Trophoblast cell (in vitro differentiated cells and primary cell): ENCODE measurements around the gene LHX5.
A peak's percentile ranks its signal among the peaks of the same experiment; 100 is the strongest.

Source experiments
- DNase-seq, 2 donors: peaks; one replicate each; pipeline ENCODE4 v3.0.0-alpha.2; 2016
- H2AFZ ChIP-seq: 2 replicates; pipeline ENCODE4 v1.6.1; 2013; ENCODE audit warnings: low read length, moderate library complexity, mild to moderate bottlenecking; ENCODE audit not compliant: insufficient read depth, poor library complexity
- H2AK5ac ChIP-seq: 2 replicates; pipeline ENCODE4 v1.6.1; 2013; ENCODE audit warnings: mild to moderate bottlenecking, low read length
- H2BK120ac ChIP-seq: 2 replicates; pipeline ENCODE4 v1.6.1; 2013; ENCODE audit warnings: low read length, mild to moderate bottlenecking, moderate library complexity; ENCODE audit not compliant: insufficient read depth, poor library complexity
- H2BK12ac ChIP-seq: 2 replicates; pipeline ENCODE4 v1.6.1; 2013; ENCODE audit warnings: mild to moderate bottlenecking, low read length, moderate library complexity
- H2BK5ac ChIP-seq: 2 replicates; pipeline ENCODE4 v1.6.1; 2013; ENCODE audit warnings: low read length, low read depth, moderate library complexity, mild to moderate bottlenecking; ENCODE audit not compliant: poor library complexity
- H3K14ac ChIP-seq: 2 replicates; pipeline ENCODE4 v1.6.1; 2013; ENCODE audit warnings: mild to moderate bottlenecking, low read length
- H3K18ac ChIP-seq: 2 replicates; pipeline ENCODE4 v1.6.1; 2013; ENCODE audit warnings: mild to moderate bottlenecking, low read length
- H3K23ac ChIP-seq: 2 replicates; pipeline ENCODE4 v1.6.1; 2013; ENCODE audit warnings: low read length
- H3K27ac ChIP-seq: 2 replicates; pipeline ENCODE4 v1.5.1; 2013; ENCODE audit warnings: low read depth, mild to moderate bottlenecking, inconsistent platforms, low read length, moderate library complexity
- H3K27me3 ChIP-seq: 2 replicates; pipeline ENCODE4 v1.6.1; 2013; ENCODE audit warnings: inconsistent platforms, mild to moderate bottlenecking, low read length, moderate library complexity; ENCODE audit not compliant: insufficient read depth
- H3K36me3 ChIP-seq, 2 experiments: 1 replicate in 1 of 2; 2 replicates in 1 of 2; pipeline ENCODE4 v1.6.1; 2013; ENCODE audit warnings: low read length in 2 of 2, mild to moderate bottlenecking in 2 of 2, moderate library complexity in 1 of 2; ENCODE audit not compliant: insufficient read depth in 2 of 2, control insufficient read depth in 1 of 2
- H3K4ac ChIP-seq: 2 replicates; pipeline ENCODE4 v1.6.1; 2013; ENCODE audit warnings: low read depth, mild to moderate bottlenecking, low read length, moderate library complexity
- H3K4me1 ChIP-seq, 2 experiments: 1 replicate in 1 of 2; 2 replicates in 1 of 2; pipeline ENCODE4 v1.6.1; 2013; ENCODE audit warnings: low read length in 2 of 2, mild to moderate bottlenecking in 2 of 2, moderate library complexity in 1 of 2; ENCODE audit not compliant: insufficient read depth in 2 of 2, control insufficient read depth in 1 of 2
- H3K4me2 ChIP-seq: 2 replicates; pipeline ENCODE4 v1.6.1; 2013; ENCODE audit warnings: inconsistent platforms, mild to moderate bottlenecking, low read length, moderate library complexity
- H3K4me3 ChIP-seq: 2 replicates; pipeline ENCODE4 v1.5.1; 2013; ENCODE audit warnings: mild to moderate bottlenecking, low read depth, low read length, inconsistent platforms
- H3K79me1 ChIP-seq: one replicate; pipeline ENCODE4 v1.6.1; 2013; ENCODE audit warnings: low read length
- H3K79me2 ChIP-seq: 2 replicates; pipeline ENCODE4 v1.6.1; 2013; ENCODE audit warnings: low read length, mild to moderate bottlenecking; ENCODE audit not compliant: control insufficient read depth, insufficient read depth, poor library complexity
- H3K9ac ChIP-seq: 2 replicates; pipeline ENCODE4 v1.6.1; 2013; ENCODE audit warnings: mild to moderate bottlenecking, low read length
- H3K9me3 ChIP-seq: 2 replicates; pipeline ENCODE4 v1.6.1; 2013; ENCODE audit warnings: low read depth, mild to moderate bottlenecking, control low read depth, inconsistent platforms, low read length; ENCODE audit not compliant: insufficient read depth
- H4K12ac ChIP-seq: 2 replicates; pipeline ENCODE4 v1.6.1; 2013; ENCODE audit warnings: low read depth, mild to moderate bottlenecking, low read length, moderate library complexity
- H4K8ac ChIP-seq: 2 replicates; pipeline ENCODE4 v1.6.1; 2013; ENCODE audit warnings: low read depth, mild to moderate bottlenecking, low read length, moderate library complexity
- H4K91ac ChIP-seq: one replicate; pipeline ENCODE4 v1.6.1; 2013; ENCODE audit warnings: low read depth, mild to moderate bottlenecking, low read length, moderate library complexity
- WGBS: extraction: QIAGEN DNeasy Blood & Tissue Kit; methylation state at CpG from one replicate; pipeline ENCODE4 v1.1.7; 2013; ENCODE audit warnings: missing lambda C conversion rate; ENCODE audit not compliant: insufficient read length, insufficient coverage; ENCODE audit errors: extremely low coverage; 5-methylcytosine and 5-hydroxymethylcytosine counted together

The LHX5 gene

DNA sequence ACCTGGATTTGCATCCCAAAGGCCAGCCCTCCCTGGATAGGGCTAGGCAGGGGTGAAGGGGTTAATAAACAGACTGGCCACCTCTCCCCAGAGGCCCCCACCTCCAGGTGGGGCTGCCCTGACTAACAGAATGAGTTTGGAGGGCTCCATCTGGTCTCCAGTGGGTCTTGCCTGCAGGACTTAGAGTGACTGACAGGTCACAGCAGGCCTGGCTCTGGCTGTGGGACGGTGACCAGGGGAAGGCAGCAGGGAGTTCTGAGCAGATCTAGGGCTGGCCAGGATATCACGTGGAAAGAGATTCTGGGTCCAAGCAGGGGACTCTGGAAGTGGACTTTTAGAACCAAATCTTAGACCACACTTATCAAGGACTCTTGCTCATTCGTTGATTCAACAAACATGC is 40.9 kb upstream of the LHX5 start:
- no peak overlapping the region for H3K27ac ChIP-seq
- no peak overlapping the region for H3K9ac ChIP-seq
- peaks cover 16% of the 10 kb centered on the region for H3K27me3 ChIP-seq
- no peak overlapping the region for H3K4me3 ChIP-seq
- H3K4me2 ChIP-seq = no peak overlapping the region
- H2AK5ac ChIP-seq = no peak overlapping the region
- no peak overlapping the region for H2BK120ac ChIP-seq
- no peak overlapping the region for H4K12ac ChIP-seq
- H4K8ac ChIP-seq = no peak overlapping the region
- no peak overlapping the region for H3K18ac ChIP-seq
- WGBS = no CpG with 5 or more reads among the region's 3 CpGs
- no peak overlapping the region for H2AFZ ChIP-seq
- DNase-seq = no peak
- H3K23ac ChIP-seq = no peak overlapping the region
- no peaks in the 10 kb centered on the region for H3K79me1 ChIP-seq
- no peak overlapping the region for H3K14ac ChIP-seq
- no peak overlapping the region for H4K91ac ChIP-seq
- no peaks in the 10 kb centered on the region for H3K36me3 ChIP-seq
- H3K4me1 ChIP-seq = peaks cover 0 to 2% of the 10 kb centered on the region in 2 experiments
- H2BK12ac ChIP-seq = no peak overlapping the region
- H3K4ac ChIP-seq = no peak overlapping the region
- H3K79me2 ChIP-seq = no peaks in the 10 kb centered on the region
- H2BK5ac ChIP-seq = no peak overlapping the region
- no peaks in the 10 kb centered on the region for H3K9me3 ChIP-seq

DNA sequence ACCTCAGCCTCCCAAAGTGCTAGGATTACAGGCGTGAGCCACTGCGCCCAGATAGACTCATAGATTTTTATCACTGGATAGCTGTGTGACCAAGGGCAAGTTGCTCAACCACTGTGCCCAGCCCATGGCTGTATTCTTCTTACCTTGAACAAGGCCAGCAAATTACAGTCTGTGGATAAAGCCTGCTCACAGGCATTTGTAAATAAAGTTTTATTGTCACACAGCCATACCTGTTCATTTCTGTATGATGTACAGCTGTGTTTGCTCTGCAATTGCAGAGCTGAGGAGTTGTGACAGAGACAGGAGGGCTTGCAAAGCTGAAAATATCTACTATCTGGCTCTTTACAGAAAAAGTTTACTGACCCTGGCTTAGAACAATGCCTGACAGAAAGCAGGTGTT is 35.2 kb upstream of the LHX5 start:
- Histone ChIP-seq H3K23ac (no peak overlapping the region), H2BK5ac (no peak overlapping the region), H3K4me1 (no peaks in the 10 kb centered on the region), H2AK5ac (no peak overlapping the region), H3K18ac (no peak overlapping the region), H3K4me3 (no peak overlapping the region), H3K9me3 (no peaks in the 10 kb centered on the region), H3K27ac (no peak overlapping the region), H3K14ac (no peak overlapping the region), H2BK12ac (no peak overlapping the region), H2AFZ (no peak overlapping the region), H3K36me3 (no peaks in the 10 kb centered on the region), H3K79me1 (no peaks in the 10 kb centered on the region), H4K12ac (no peak overlapping the region), H2BK120ac (no peak overlapping the region), H3K4ac (no peak overlapping the region), H3K9ac (no peak overlapping the region), H3K79me2 (no peaks in the 10 kb centered on the region), H4K91ac (no peak overlapping the region), H4K8ac (no peak overlapping the region), H3K27me3 (peaks cover 2% of the 10 kb centered on the region), H3K4me2 (no peak overlapping the region)
- DNase-seq = peak in 1 of 2 donors; percentile 10
- WGBS = no CpG with 5 or more reads among the region's 2 CpGs

GRCh38 chr12:113505941-113506340 is 34.3 kb upstream of the LHX5 start:
- no CpG with 5 or more reads among the region's 7 CpGs for WGBS
- Histone ChIP-seq H3K23ac (no peak overlapping the region), H4K8ac (no peak overlapping the region), H3K79me1 (no peaks in the 10 kb centered on the region), H2AFZ (no peak overlapping the region), H3K9me3 (peaks cover 2% of the 10 kb centered on the region), H3K4ac (no peak overlapping the region), H2AK5ac (no peak overlapping the region), H3K79me2 (no peaks in the 10 kb centered on the region), H3K27ac (no peak overlapping the region), H4K12ac (no peak overlapping the region), H3K18ac (no peak overlapping the region), H3K9ac (no peak overlapping the region), H4K91ac (no peak overlapping the region), H3K14ac (no peak overlapping the region), H3K4me3 (no peak overlapping the region), H3K4me1 (no peaks in the 10 kb centered on the region), H3K4me2 (no peak overlapping the region), H3K27me3 (peaks cover 2% of the 10 kb centered on the region), H2BK5ac (no peak overlapping the region), H3K36me3 (no peaks in the 10 kb centered on the region), H2BK12ac (no peak overlapping the region), H2BK120ac (no peak overlapping the region)
- DNase-seq = no peak

- no peaks in the 10 kb centered on the region for H3K4me1 ChIP-seq
- no peak for DNase-seq
- H4K91ac ChIP-seq = no peak overlapping the region
- H3K36me3 ChIP-seq = no peaks in the 10 kb centered on the region
- no peak overlapping the region for H4K8ac ChIP-seq
- no CpG with 5 or more reads among the region's 8 CpGs for WGBS
- H3K4me2 ChIP-seq = no peak overlapping the region
- no peak overlapping the region for H4K12ac ChIP-seq
- no peak overlapping the region for H2AFZ ChIP-seq
- H3K79me1 ChIP-seq = no peaks in the 10 kb centered on the region
- no peak overlapping the region for H2BK12ac ChIP-seq
- H2AK5ac ChIP-seq = no peak overlapping the region
- H3K4ac ChIP-seq = no peak overlapping the region
- H2BK5ac ChIP-seq = no peak overlapping the region
- no peak overlapping the region for H3K23ac ChIP-seq
- peaks cover 2% of the 10 kb centered on the region for H3K9me3 ChIP-seq
- peaks cover 2% of the 10 kb centered on the region for H3K27me3 ChIP-seq
- H2BK120ac ChIP-seq = no peak overlapping the region
- H3K27ac ChIP-seq = no peak overlapping the region
- H3K4me3 ChIP-seq = no peak overlapping the region
- no peaks in the 10 kb centered on the region for H3K79me2 ChIP-seq
- H3K14ac ChIP-seq = no peak overlapping the region
- no peak overlapping the region for H3K9ac ChIP-seq
- no peak overlapping the region for H3K18ac ChIP-seq
Observed at GRCh38 chr12:113504917-113505316, 33.2 kb upstream of the LHX5 start.
